Left lung (tissue), 10 donors: ENCODE results near the gene C6orf47. TPM values are rescaled to one million over a fixed set of nuclear protein-coding genes. Genes with fewer than 3 reads are reported as not detected.
A peak's percentile ranks its signal among the peaks of the same experiment; 100 is the strongest.

Experiments used
- ATAC-seq: fragments of 200-7000 bp; cut with Tn5 transposase; one replicate; pipeline ENCODE4 v1.9.1; 2020; ENCODE audit warnings: moderate library complexity
- DNase-seq, 4 donors: peaks; one replicate each; pipeline ENCODE4 v3.0.0-alpha.2; 2013 to 2020
- H3K27ac ChIP-seq, 2 donors: fragments of 200-600 bp; sonication (generic) in 1 of 2; one replicate each; pipeline versions ENCODE4 v1.5.0 to v1.8.0; 2020 to 2021
- H3K27me3 ChIP-seq, 2 donors: fragments of 200-600 bp; sonication (generic) in 1 of 2; one replicate each; pipeline versions ENCODE4 v1.5.0 to v1.8.0; 2020 to 2021
- H3K36me3 ChIP-seq, 2 donors: fragments of 200-600 bp; sonication (generic) in 1 of 2; one replicate each; pipeline versions ENCODE4 v1.5.0 to v1.8.0; 2020 to 2021
- H3K4me1 ChIP-seq, 2 donors: fragments of 200-600 bp; one replicate each; pipeline ENCODE4 v1.8.0; 2021
- H3K4me3 ChIP-seq, 2 donors: fragments of 200-600 bp; sonication (generic) in 1 of 2; one replicate each; pipeline versions ENCODE4 v1.5.0 to v1.8.0; 2020 to 2021; ENCODE audit warnings: mild to moderate bottlenecking in 1 of 2
- H3K9me3 ChIP-seq, 2 donors: fragments of 200-600 bp; sonication (generic) in 1 of 2; one replicate each; pipeline versions ENCODE4 v1.5.0 to v1.8.0; 2020 to 2021
- intact Hi-C, 2 donors: fragments of 100-400 bp; cut with DNase I; formaldehyde crosslinking; loops; one replicate each; pipeline versions ENCODE4 v1.11.2 to v1.14.2; 2022
- polyA plus RNA-seq, 6 donors: library from polyadenylated mRNA; unstranded; fragments of 120-200 nt; gene quantifications; one replicate each; pipeline ENCODE4 v1.2.1, GENCODE V29; 2013; ENCODE audit not compliant: insufficient read length in 6 of 6
- total RNA-seq, 2 donors: library from RNA; stranded (reverse); fragmentation: NEBNext Ultra II Directional; extraction: Animal tissue kit (Norgen Biotek cat#: 25700); gene quantifications; one replicate each; pipeline ENCODE4 v1.2.1, GENCODE V29; 2021
- TF ChIP-seq, protein P1 (sequence below), 2 donors: fragments of 200-600 bp; sonication (generic) in 1 of 2; IDR thresholded peaks; one replicate each; pipeline versions ENCODE4 v1.5.0 to v1.8.0; 2021; ENCODE audit warnings: antibody characterized with exemption in 2 of 2
- donor health status: DM: no; HTN: yes; CAD: no.
- donor health status: DM: no; HTN: no; CAD: no.

C6orf47 gene
- total and polyA plus RNA-seq, 8 donors = 15.3 to 23.8 (median 18.2) TPM

DNA sequence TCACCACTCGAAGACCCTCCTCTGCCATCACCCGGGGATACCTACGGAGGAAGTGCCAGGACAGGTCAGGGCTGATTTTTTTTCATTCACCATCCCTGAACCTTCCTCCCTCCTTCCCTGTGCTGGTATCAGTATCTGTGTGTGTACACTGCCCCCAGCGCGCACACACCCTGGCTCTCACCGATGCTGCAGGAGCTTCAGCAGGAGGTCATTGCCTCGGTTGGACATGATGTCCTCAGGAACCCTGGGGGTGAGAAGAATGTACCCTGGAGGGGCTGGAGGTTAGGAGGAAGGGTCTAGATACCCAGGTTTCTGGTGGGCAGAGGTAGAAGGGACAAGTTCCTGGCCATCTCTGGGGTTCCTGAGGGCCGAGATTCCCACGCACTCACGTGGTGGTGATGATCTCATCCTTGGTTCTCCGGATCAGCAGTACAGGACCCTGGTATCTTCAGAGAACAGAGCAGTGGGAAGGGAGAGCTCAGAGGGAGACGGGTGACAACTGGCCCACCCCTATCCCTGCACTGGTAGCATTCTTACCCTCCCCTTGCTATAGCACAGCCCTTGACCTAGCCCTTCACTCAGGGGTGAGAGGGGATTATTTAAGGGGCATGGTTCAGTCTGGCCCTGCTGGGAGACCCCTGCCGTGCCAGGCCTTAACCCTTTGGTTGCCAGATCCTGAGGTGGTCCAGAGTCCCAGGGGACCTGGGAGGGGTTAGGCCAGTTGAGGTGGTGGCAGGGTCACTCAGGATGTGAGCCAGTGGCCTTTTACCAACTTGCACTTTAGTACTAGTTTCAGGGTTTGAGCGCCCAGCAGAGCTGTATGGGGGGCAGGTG is 27.5 kb upstream of the C6orf47 start:
- peaks cover 0 to 4% of the 10 kb centered on the region in 2 donors for H3K4me1 ChIP-seq
- H3K36me3 ChIP-seq = peaks cover 0 to 91% of the 10 kb centered on the region in 2 donors
- H3K9me3 ChIP-seq = no peaks in the 10 kb centered on the region
- H3K27me3 ChIP-seq = no peaks in the 10 kb centered on the region
- no peak overlapping the region for H3K27ac ChIP-seq
- intact Hi-C loops = no loop called here
- TF ChIP-seq, protein P1, sequence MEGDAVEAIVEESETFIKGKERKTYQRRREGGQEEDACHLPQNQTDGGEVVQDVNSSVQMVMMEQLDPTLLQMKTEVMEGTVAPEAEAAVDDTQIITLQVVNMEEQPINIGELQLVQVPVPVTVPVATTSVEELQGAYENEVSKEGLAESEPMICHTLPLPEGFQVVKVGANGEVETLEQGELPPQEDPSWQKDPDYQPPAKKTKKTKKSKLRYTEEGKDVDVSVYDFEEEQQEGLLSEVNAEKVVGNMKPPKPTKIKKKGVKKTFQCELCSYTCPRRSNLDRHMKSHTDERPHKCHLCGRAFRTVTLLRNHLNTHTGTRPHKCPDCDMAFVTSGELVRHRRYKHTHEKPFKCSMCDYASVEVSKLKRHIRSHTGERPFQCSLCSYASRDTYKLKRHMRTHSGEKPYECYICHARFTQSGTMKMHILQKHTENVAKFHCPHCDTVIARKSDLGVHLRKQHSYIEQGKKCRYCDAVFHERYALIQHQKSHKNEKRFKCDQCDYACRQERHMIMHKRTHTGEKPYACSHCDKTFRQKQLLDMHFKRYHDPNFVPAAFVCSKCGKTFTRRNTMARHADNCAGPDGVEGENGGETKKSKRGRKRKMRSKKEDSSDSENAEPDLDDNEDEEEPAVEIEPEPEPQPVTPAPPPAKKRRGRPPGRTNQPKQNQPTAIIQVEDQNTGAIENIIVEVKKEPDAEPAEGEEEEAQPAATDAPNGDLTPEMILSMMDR (IDR thresholded peaks at IDR 0.05) = no peak
- ATAC-seq (no peak), DNase-seq (no peak)
- H3K4me3 ChIP-seq = no peak overlapping the region

GRCh38 chr6:31687321-31687720 is 26.7 kb upstream of the C6orf47 start:
- no peaks in the 10 kb centered on the region for H3K9me3 ChIP-seq
- ATAC-seq = no peak
- DNase-seq = no peak
- H3K27ac ChIP-seq = no peak overlapping the region
- no peaks in the 10 kb centered on the region for H3K27me3 ChIP-seq
- H3K36me3 ChIP-seq = peaks cover 0 to 84% of the 10 kb centered on the region in 2 donors
- TF ChIP-seq, protein P1 (IDR thresholded peaks at IDR 0.05) = no peak
- intact Hi-C loops = no loop called here
- no peak overlapping the region for H3K4me3 ChIP-seq
- peaks cover 0 to 6% of the 10 kb centered on the region in 2 donors for H3K4me1 ChIP-seq

DNA sequence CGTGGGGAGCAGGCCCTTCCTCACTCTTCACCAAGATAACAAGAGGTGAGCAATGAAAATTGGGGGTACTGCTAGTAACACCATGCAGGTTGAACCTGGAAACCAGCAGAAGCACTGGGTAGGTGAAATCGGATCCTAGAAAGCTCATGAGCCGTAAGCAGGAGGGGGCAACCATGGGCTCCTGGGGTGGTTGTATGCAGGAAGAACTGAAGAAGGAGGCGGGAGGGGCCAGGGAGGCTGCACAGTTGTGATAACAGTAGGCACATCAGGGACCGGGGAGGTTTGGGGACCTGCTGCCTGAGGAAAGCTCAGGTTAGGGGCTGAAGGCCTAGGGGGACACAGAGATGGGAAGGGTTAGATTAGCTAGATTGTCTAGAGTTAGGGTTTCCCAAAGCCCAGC is 25.9 kb upstream of the C6orf47 start:
- TF ChIP-seq, protein P1 (IDR thresholded peaks at IDR 0.05) = no peak
- ATAC-seq (no peak), DNase-seq (no peak)
- Histone ChIP-seq H3K9me3 (no peaks in the 10 kb centered on the region), H3K36me3 (peaks cover 0 to 75% of the 10 kb centered on the region in 2 donors), H3K4me1 (peaks cover 0 to 11% of the 10 kb centered on the region in 2 donors), H3K27me3 (no peaks in the 10 kb centered on the region), H3K27ac (no peak overlapping the region), H3K4me3 (no peak overlapping the region)
- intact Hi-C loops = no loop called here

GRCh38 chr6:31683591-31683990 is 23.0 kb upstream of the C6orf47 start:
- Histone ChIP-seq H3K27me3 (no peaks in the 10 kb centered on the region), H3K4me1 (peaks cover 5 to 24% of the 10 kb centered on the region in 2 donors), H3K9me3 (no peaks in the 10 kb centered on the region), H3K36me3 (peaks cover 0 to 46% of the 10 kb centered on the region in 2 donors), H3K4me3 (no peak overlapping the region), H3K27ac (no peak overlapping the region)
- intact Hi-C loops = no loop called here
- ATAC-seq = no peak
- DNase-seq = no peak
- TF ChIP-seq, protein P1 (IDR thresholded peaks at IDR 0.05) = no peak

DNA sequence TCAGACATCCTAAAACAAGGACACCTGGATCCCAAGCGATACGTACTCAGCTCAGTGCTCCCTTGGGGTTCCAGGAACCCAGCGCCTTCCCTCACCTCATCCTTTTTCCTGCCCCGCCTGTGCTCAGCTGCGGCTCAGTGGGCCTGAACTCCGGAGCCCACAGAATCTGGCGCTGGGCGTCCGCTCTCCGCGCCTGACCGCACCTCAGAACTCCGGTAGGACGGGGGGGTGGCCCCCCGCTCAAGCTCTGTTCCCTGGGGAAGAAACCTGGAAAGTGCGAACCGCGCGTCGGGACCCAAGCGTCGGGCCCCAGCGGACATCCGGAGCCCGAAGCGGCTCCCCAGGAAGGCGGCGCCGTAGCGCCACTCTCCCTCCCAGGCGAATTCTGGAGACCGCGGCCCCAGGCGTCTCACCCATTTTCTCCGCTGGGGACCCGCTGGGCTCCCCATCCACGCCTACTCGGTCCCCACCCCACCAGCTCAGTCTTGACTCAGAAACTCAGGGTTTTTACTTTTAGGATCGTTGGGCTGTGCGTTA is 20.6 kb upstream of the C6orf47 start:
- no peaks in the 10 kb centered on the region for H3K27me3 ChIP-seq
- peak overlapping the region; percentile 60 to 82 for H3K27ac ChIP-seq
- ATAC-seq (peak; percentile 68), DNase-seq (peak in 2 of 4 donors; percentile 53 to 92)
- peaks cover 0 to 23% of the 10 kb centered on the region in 2 donors for H3K36me3 ChIP-seq
- peaks cover 5 to 24% of the 10 kb centered on the region in 2 donors for H3K4me1 ChIP-seq
- TF ChIP-seq, protein P1 (IDR thresholded peaks at IDR 0.05) = no peak
- H3K9me3 ChIP-seq = no peaks in the 10 kb centered on the region
- peak overlapping the region; percentile 38 to 50 for H3K4me3 ChIP-seq
- intact Hi-C loops = no loop called here
